Activated CD8-positive, alpha-beta T cell treated with anti-CD3 and anti-CD28 coated beads, Interleukin-2, amount 10 ng/mL, durations not matched to agents 7 days and 5 days (primary cell): ENCODE data around the gene DENND4A. TPM values are rescaled to one million over a fixed set of nuclear protein-coding genes. Genes with fewer than 3 reads are reported as not detected.
"Not testable (repeated sequence)": the region's sequence is repeated elsewhere in the genome, so short reads cannot be mapped to it uniquely, and the experiment has no call there.

Experiments
- ATAC-seq: fragments of 150-1000 bp; cut with Tn5 transposase; one replicate; pipeline ENCODE4 v1.10.0; 2021; ENCODE audit warnings: moderate library complexity
- CTCF ChIA-PET: fragments of 350-600 bp; sonication (Branson Sonifier 250); formaldehyde crosslinking; loops from one replicate; lab custom pipeline; 2021; ENCODE audit warnings: antibody characterized with exemption; lab: Charles Lee
- POLR2A ChIA-PET: fragments of 350-600 bp; sonication (Branson Sonifier 250); formaldehyde crosslinking; loops from one replicate; lab custom pipeline; 2021; ENCODE audit warnings: antibody characterized with exemption; lab: Charles Lee
- DNase-seq: peaks from one replicate; pipeline ENCODE4 v3.0.0-alpha.2; 2020
- H3K27ac Mint-ChIP-seq: one replicate; pipeline ENCODE4 v1.8.0; 2021; ENCODE audit warnings: mild to moderate bottlenecking, mixed read lengths
- H3K27me3 Mint-ChIP-seq: one replicate; pipeline ENCODE4 v1.8.0; 2021; ENCODE audit warnings: low read depth, mixed read lengths
- H3K36me3 Mint-ChIP-seq: one replicate; pipeline ENCODE4 v1.8.0; 2021; ENCODE audit warnings: low read depth, mixed read lengths
- H3K4me1 Mint-ChIP-seq: one replicate; pipeline ENCODE4 v1.8.0; 2021; ENCODE audit warnings: low read depth, mixed read lengths
- H3K4me3 Mint-ChIP-seq: one replicate; pipeline ENCODE4 v1.8.0; 2021; ENCODE audit warnings: mild to moderate bottlenecking, mixed read lengths
- H3K9me3 Mint-ChIP-seq: one replicate; pipeline ENCODE4 v1.8.0; 2022; ENCODE audit warnings: mixed read lengths; ENCODE audit not compliant: insufficient read depth
- total RNA-seq, 2 experiments: library from RNA; stranded (reverse); gene quantifications; one replicate each; pipeline ENCODE4 v1.2.3, GENCODE V29; 2021

The DENND4A gene
- total RNA-seq, 2 experiments from 2014 or later: 40.1 to 45.0 TPM

GRCh38 chr15:65631503-65631902, 160.6 kb downstream of the DENND4A start:
- ChIA-PET POLR2A (interaction anchor here (0.6 kb wide), 1 partner anchor 20 kb away, joined by 3 read pairs; no protein-coding TSS in a partner anchor), CTCF (interaction anchor here (0.6 to 1.3 kb wide), 2 partner anchors 21 to 50 kb away, joined by 3 read pairs; partner anchors contain the start of gene INTS14)
- no peaks in the 10 kb centered on the region for H3K27me3 Mint-ChIP-seq
- no peak overlapping the region for H3K4me3 Mint-ChIP-seq
- peaks cover 16% of the 10 kb centered on the region for H3K4me1 Mint-ChIP-seq
- DNase-seq: no peak
- peak; percentile 19 for ATAC-seq
- H3K9me3 Mint-ChIP-seq: no peaks in the 10 kb centered on the region
- H3K27ac Mint-ChIP-seq: no peak overlapping the region
- no peaks in the 10 kb centered on the region for H3K36me3 Mint-ChIP-seq

GRCh38 chr15:65630760-65631159, 161.3 kb downstream of the DENND4A start:
- Mint-ChIP-seq H3K27me3 (no peaks in the 10 kb centered on the region), H3K27ac (no peak overlapping the region), H3K9me3 (no peaks in the 10 kb centered on the region), H3K4me1 (peaks cover 16% of the 10 kb centered on the region), H3K4me3 (no peak overlapping the region), H3K36me3 (no peaks in the 10 kb centered on the region)
- CTCF ChIA-PET: interaction anchor here (0.6 to 1.3 kb wide), 2 partner anchors 20 to 51 kb away, joined by 3 read pairs; partner anchors contain the start of gene INTS14
- POLR2A ChIA-PET: interaction anchor here (0.6 kb wide), 1 partner anchor 20 kb away, joined by 3 read pairs; no protein-coding TSS in a partner anchor
- ATAC-seq (peak; percentile 63), DNase-seq (no peak)

GRCh38 chr15:65629548-65629947, 162.5 kb downstream of the DENND4A start:
- H3K9me3 Mint-ChIP-seq: no peaks in the 10 kb centered on the region

GRCh38 chr15:65626856-65627255, 165.2 kb downstream of the DENND4A start:
- H3K9me3 Mint-ChIP-seq: no peaks in the 10 kb centered on the region
- no peaks in the 10 kb centered on the region for H3K36me3 Mint-ChIP-seq
- POLR2A ChIA-PET: no interaction called here
- H3K27ac Mint-ChIP-seq: no peak overlapping the region
- peaks cover 12% of the 10 kb centered on the region for H3K4me1 Mint-ChIP-seq
- CTCF ChIA-PET: interaction anchor here (1.3 kb wide), 1 partner anchor 16 kb away, joined by 3 read pairs; the partner anchor contains the start of gene INTS14
- DNase-seq (no peak), ATAC-seq (no peak)
- no peak overlapping the region for H3K4me3 Mint-ChIP-seq
- no peaks in the 10 kb centered on the region for H3K27me3 Mint-ChIP-seq

More at GRCh38 chr15:65629548-65629947, 162.5 kb downstream of the DENND4A start:
- no peaks in the 10 kb centered on the region for H3K27me3 Mint-ChIP-seq
- POLR2A ChIA-PET: no interaction called here
- CTCF ChIA-PET: interaction anchor here (0.6 to 2.4 kb wide), 3 partner anchors 9 to 27 kb away, joined by 3 to 12 read pairs (median 11); partner anchors contain the start of gene INTS14
- no peak overlapping the region for H3K4me3 Mint-ChIP-seq
- ATAC-seq: no peak
- DNase-seq: no peak
- no peak overlapping the region for H3K27ac Mint-ChIP-seq
- peaks cover 16% of the 10 kb centered on the region for H3K4me1 Mint-ChIP-seq
- no peaks in the 10 kb centered on the region for H3K36me3 Mint-ChIP-seq

DNA sequence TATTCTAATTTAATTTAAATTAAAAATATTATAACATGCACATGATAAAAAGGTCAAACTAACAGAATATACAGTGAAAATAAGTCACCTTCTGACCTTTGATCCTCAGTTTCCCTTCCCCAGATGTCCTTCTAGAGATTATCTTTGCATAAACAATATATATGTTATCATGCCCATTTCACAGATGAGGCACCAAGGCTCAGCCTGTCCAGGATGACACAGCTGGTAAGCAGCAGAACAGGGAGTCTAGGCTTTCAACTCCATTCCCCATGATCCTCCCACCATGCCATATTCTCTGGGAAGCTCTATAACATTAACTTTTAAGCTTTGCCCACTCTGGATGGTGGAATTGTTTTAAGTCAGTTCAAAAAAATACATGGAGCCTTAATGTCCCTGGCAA, 169.0 kb downstream of the DENND4A start:
- H3K9me3 Mint-ChIP-seq: no peaks in the 10 kb centered on the region

DNA sequence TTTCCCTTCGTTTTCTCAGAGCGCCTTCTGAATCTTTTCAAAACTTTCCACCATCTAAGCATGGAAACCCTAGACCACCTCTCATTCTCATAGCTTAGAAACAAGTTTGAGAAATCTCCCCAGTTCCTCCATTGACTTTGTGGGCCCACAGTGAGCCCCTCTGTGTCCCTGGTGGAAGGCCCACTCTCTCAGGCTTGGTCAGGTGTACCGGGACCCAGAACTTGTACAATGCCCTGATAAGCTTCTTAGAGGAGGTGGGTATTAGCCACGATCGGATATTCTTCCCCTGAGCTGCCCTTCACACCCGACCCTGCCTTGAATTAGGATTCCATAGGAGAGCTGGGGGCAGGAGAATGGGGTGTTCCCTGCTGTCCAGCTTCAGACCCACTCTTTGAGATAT, 170.5 kb downstream of the DENND4A start, which contains the start of gene SLC24A1:
SLC24A1 (plus strand) TSS at position 301 of the 400 bp plus-strand sequence. CDS start 2,143 bp downstream, outside the sequence.
- POLR2A ChIA-PET: no interaction called here

More for the DNA sequence above, 169.0 kb downstream of the DENND4A start:
- ATAC-seq (no peak), DNase-seq (no peak)
- ChIA-PET POLR2A (no interaction called here), CTCF (no interaction called here)
- Mint-ChIP-seq H3K27ac (no peak overlapping the region), H3K36me3 (no peaks in the 10 kb centered on the region), H3K4me1 (no peaks in the 10 kb centered on the region), H3K4me3 (no peak overlapping the region), H3K27me3 (no peaks in the 10 kb centered on the region)

GRCh38 chr15:65620833-65621232, 171.3 kb downstream of the DENND4A start:
- ATAC-seq (no peak), DNase-seq (no peak)
- ChIA-PET CTCF (interaction anchor here (1.1 to 2.0 kb wide), 2 partner anchors 11 to 17 kb away, joined by 3 to 4 read pairs; no protein-coding TSS in a partner anchor), POLR2A (no interaction called here)
- H3K36me3 Mint-ChIP-seq: no peaks in the 10 kb centered on the region
- H3K4me3 Mint-ChIP-seq: no peak overlapping the region
- no peaks in the 10 kb centered on the region for H3K27me3 Mint-ChIP-seq
- no peak overlapping the region for H3K27ac Mint-ChIP-seq
- H3K4me1 Mint-ChIP-seq: no peaks in the 10 kb centered on the region
- no peaks in the 10 kb centered on the region for H3K9me3 Mint-ChIP-seq

More for the DNA sequence above, 170.5 kb downstream of the DENND4A start, which contains the start of gene SLC24A1:
- H3K36me3 Mint-ChIP-seq: no peaks in the 10 kb centered on the region
- DNase-seq: no peak
- CTCF ChIA-PET: interaction anchor here (1.1 to 2.0 kb wide), 3 partner anchors 11 to 235 kb away, joined by 3 to 4 read pairs (median 4); no protein-coding TSS in a partner anchor
- no peaks in the 10 kb centered on the region for H3K4me1 Mint-ChIP-seq
- no peak within 1 kb of the TSS for H3K4me3 Mint-ChIP-seq
- H3K27ac Mint-ChIP-seq: no peak within 1 kb of the TSS
- no peak for ATAC-seq
- no peaks in the 10 kb centered on the region for H3K9me3 Mint-ChIP-seq
- no peaks in the 10 kb centered on the region for H3K27me3 Mint-ChIP-seq

GRCh38 chr15:65619626-65620290, 172.3 kb downstream of the DENND4A start:
- H3K4me1 Mint-ChIP-seq: no peaks in the 10 kb centered on the region
- ATAC-seq (no peak), DNase-seq (no peak)
- no peak overlapping the region for H3K4me3 Mint-ChIP-seq
- no peak overlapping the region for H3K27ac Mint-ChIP-seq
- POLR2A ChIA-PET: no interaction called here
- H3K27me3 Mint-ChIP-seq: no peaks in the 10 kb centered on the region
- no peaks in the 10 kb centered on the region for H3K36me3 Mint-ChIP-seq
- H3K9me3 Mint-ChIP-seq: no peaks in the 10 kb centered on the region
- CTCF ChIA-PET: no interaction called here

GRCh38 chr15:65618560-65619109, 173.5 kb downstream of the DENND4A start:
- Mint-ChIP-seq H3K27ac (no peak overlapping the region), H3K4me3 (no peak overlapping the region), H3K9me3 (no peaks in the 10 kb centered on the region), H3K4me1 (no peaks in the 10 kb centered on the region), H3K36me3 (no peaks in the 10 kb centered on the region), H3K27me3 (no peaks in the 10 kb centered on the region)
- no peak for DNase-seq
- ChIA-PET CTCF (interaction anchor here (0.6 kb wide), 1 partner anchor 367 kb away, joined by 3 read pairs; no protein-coding TSS in a partner anchor), POLR2A (no interaction called here)
- no peak for ATAC-seq

DNA sequence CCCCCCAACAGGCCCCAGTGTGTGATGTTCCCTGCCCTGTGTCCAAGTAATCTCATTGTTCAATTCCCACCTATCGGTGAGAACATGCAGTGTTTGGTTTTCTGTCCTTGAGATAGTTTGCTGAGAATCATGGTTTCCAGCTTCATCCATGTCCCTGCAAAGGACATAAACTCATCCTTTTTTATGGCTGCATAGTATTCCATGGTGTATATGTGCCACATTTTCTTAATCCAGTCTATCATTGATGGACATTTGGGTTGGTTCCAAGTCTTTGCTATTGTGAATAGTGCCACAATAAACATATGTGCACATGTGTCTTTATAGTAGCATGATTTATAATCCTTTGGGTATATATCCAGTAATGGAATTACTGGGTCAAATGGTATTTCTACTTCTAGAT, 176.2 kb downstream of the DENND4A start:
- ATAC-seq, H3K27me3 Mint-ChIP-seq, DNase-seq, H3K4me3 Mint-ChIP-seq, H3K9me3 Mint-ChIP-seq, POLR2A ChIA-PET, H3K36me3 Mint-ChIP-seq, H3K27ac Mint-ChIP-seq, CTCF ChIA-PET: not testable (repeated sequence)
- H3K4me1 Mint-ChIP-seq: peaks cover 18% of the 10 kb centered on the region

- H3K36me3 Mint-ChIP-seq: peaks cover 2% of the 10 kb centered on the region
- H3K4me1 Mint-ChIP-seq: peaks cover 33% of the 10 kb centered on the region
- H3K4me3 Mint-ChIP-seq: no peak overlapping the region
- ChIA-PET POLR2A (no interaction called here), CTCF (interaction anchor here (1.1 kb wide), 1 partner anchor 243 kb away, joined by 3 read pairs; no protein-coding TSS in a partner anchor)
- no peak overlapping the region for H3K27ac Mint-ChIP-seq
- H3K27me3 Mint-ChIP-seq: no peaks in the 10 kb centered on the region
- DNase-seq: no peak
- no peaks in the 10 kb centered on the region for H3K9me3 Mint-ChIP-seq
- ATAC-seq: no peak
Observed at GRCh38 chr15:65612949-65613744, 178.9 kb downstream of the DENND4A start.
